Calu3 (cell line): Measurements from ENCODE around the gene CDC27. TPM values are rescaled to one million over a fixed set of nuclear protein-coding genes. Genes with fewer than 3 reads are reported as not detected.

Source experiments
- BruUV-seq: library from RNA; stranded (reverse); fragments of 400-500 nt; replicated peaks from 2 replicates; lab custom pipeline; 2021; lab: Mats Ljungman, UMichigan
- CTCF ChIA-PET: fragments of 300-600 bp; sonication (Branson Sonifier 250); formaldehyde crosslinking; loops from one replicate; lab custom pipeline; 2022; ENCODE audit warnings: antibody characterized with exemption; lab: Charles Lee
- DNase-seq: peaks from one replicate; pipeline ENCODE4 v3.0.0; 2022
- H3K27ac Mint-ChIP-seq: one replicate; pipeline ENCODE4 v1.8.0; 2022; ENCODE audit warnings: mixed read lengths; ENCODE audit not compliant: unreplicated experiment
- H3K27me3 Mint-ChIP-seq: one replicate; pipeline ENCODE4 v1.8.0; 2022; ENCODE audit warnings: mixed read lengths; ENCODE audit not compliant: unreplicated experiment
- H3K36me3 Mint-ChIP-seq: one replicate; pipeline ENCODE4 v1.8.0; 2022; ENCODE audit warnings: mild to moderate bottlenecking, moderate library complexity, mixed read lengths; ENCODE audit not compliant: insufficient read depth, unreplicated experiment
- H3K4me1 Mint-ChIP-seq: one replicate; pipeline ENCODE4 v1.8.0; 2022; ENCODE audit warnings: mild to moderate bottlenecking, low read depth, mixed read lengths; ENCODE audit not compliant: unreplicated experiment
- H3K4me3 Mint-ChIP-seq: one replicate; pipeline ENCODE4 v1.8.0; 2022; ENCODE audit warnings: mild to moderate bottlenecking, low read depth, moderate library complexity, mixed read lengths; ENCODE audit not compliant: unreplicated experiment
- H3K9me3 Mint-ChIP-seq: one replicate; pipeline ENCODE4 v1.8.0; 2022; ENCODE audit warnings: low read depth, mixed read lengths; ENCODE audit not compliant: unreplicated experiment
- intact Hi-C: fragments of 100-400 bp; cut with micrococcal nuclease; formaldehyde crosslinking; loops from one replicate; pipeline ENCODE4 v1.10.0; 2022; ENCODE audit not compliant: unreplicated experiment
- total RNA-seq: library from RNA; stranded (reverse); gene quantifications from 2 replicates; pipeline ENCODE4 v1.2.3, GENCODE V29; 2022
- TF ChIP-seq, protein P1 (sequence below): fragments of 200-600 bp; IDR thresholded peaks from one replicate; pipeline ENCODE4 v1.8.0; 2022; ENCODE audit warnings: antibody characterized with exemption; ENCODE audit not compliant: unreplicated experiment

CDC27 gene
- total RNA-seq, 1 experiment from 2014 or later, result 132 TPM

DNA sequence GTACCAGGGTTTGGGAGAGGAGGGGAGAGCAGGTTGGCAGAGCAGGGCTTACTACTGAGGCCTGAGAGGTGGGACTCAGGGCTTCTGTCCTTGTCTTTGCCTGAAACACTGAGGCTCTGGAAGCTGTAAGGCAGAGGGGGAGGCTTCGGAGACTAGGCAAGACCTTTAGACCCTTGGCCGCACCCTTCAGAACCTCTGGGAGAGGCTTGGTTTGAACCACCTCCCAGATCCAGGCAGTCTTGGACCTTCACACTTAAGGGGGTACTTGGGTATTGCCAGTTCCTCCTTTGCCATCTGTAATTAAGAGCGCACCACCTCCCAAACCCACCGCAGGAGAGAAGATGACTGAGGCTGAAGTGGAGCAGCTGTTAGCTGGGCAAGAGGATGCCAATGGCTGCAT, 33.0 kb upstream of the CDC27 start:
- H3K27ac Mint-ChIP-seq, result no peak overlapping the region

DNA sequence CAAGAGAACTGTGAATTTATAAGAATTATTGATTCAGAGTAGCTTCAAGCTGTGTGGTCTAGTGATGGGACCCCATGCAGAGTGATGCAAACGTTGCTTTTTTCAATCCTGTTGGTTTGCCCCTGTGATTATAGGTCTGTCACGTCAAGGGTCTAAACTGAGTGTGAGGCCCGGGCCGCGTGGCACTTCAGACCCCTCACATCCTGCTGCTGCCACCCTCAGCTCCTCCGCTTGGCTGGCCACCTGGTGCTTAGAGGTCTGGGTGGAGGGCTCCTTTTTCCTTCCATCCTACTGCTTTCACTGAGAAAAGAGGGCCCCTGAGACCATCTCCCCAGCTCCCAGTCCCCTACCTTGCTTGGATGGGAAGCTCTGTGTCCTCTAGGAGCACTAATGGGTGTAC, 32.1 kb upstream of the CDC27 start:
- peaks cover 2% of the 10 kb centered on the region for H3K9me3 Mint-ChIP-seq
- TF ChIP-seq, protein P1, sequence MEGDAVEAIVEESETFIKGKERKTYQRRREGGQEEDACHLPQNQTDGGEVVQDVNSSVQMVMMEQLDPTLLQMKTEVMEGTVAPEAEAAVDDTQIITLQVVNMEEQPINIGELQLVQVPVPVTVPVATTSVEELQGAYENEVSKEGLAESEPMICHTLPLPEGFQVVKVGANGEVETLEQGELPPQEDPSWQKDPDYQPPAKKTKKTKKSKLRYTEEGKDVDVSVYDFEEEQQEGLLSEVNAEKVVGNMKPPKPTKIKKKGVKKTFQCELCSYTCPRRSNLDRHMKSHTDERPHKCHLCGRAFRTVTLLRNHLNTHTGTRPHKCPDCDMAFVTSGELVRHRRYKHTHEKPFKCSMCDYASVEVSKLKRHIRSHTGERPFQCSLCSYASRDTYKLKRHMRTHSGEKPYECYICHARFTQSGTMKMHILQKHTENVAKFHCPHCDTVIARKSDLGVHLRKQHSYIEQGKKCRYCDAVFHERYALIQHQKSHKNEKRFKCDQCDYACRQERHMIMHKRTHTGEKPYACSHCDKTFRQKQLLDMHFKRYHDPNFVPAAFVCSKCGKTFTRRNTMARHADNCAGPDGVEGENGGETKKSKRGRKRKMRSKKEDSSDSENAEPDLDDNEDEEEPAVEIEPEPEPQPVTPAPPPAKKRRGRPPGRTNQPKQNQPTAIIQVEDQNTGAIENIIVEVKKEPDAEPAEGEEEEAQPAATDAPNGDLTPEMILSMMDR, result no peak
- intact Hi-C loops, result no loop called here
- no TSS peak for BruUV-seq
- H3K36me3 Mint-ChIP-seq, result no peaks in the 10 kb centered on the region
- no peak overlapping the region for H3K4me3 Mint-ChIP-seq
- H3K27ac Mint-ChIP-seq, result no peak overlapping the region
- H3K27me3 Mint-ChIP-seq, result no peaks in the 10 kb centered on the region
- CTCF ChIA-PET, result interaction anchor here (2.2 kb wide), 1 partner anchor 15 kb away, joined by 4 read pairs; no protein-coding TSS in a partner anchor
- H3K4me1 Mint-ChIP-seq, result peaks cover 39% of the 10 kb centered on the region
- DNase-seq, result no peak

More for the DNA sequence above, 33.0 kb upstream of the CDC27 start:
- TF ChIP-seq, protein P1, result no peak
- H3K36me3 Mint-ChIP-seq, result no peaks in the 10 kb centered on the region
- H3K27me3 Mint-ChIP-seq, result no peaks in the 10 kb centered on the region
- intact Hi-C loops, result no loop called here
- H3K9me3 Mint-ChIP-seq, result peaks cover 2% of the 10 kb centered on the region
- H3K4me3 Mint-ChIP-seq, result no peak overlapping the region
- BruUV-seq, result no TSS peak
- H3K4me1 Mint-ChIP-seq, result peaks cover 41% of the 10 kb centered on the region
- CTCF ChIA-PET, result interaction anchor here (0.5 kb wide), 1 partner anchor 87 kb away, joined by 8 read pairs; no protein-coding TSS in a partner anchor
- no peak for DNase-seq

DNA sequence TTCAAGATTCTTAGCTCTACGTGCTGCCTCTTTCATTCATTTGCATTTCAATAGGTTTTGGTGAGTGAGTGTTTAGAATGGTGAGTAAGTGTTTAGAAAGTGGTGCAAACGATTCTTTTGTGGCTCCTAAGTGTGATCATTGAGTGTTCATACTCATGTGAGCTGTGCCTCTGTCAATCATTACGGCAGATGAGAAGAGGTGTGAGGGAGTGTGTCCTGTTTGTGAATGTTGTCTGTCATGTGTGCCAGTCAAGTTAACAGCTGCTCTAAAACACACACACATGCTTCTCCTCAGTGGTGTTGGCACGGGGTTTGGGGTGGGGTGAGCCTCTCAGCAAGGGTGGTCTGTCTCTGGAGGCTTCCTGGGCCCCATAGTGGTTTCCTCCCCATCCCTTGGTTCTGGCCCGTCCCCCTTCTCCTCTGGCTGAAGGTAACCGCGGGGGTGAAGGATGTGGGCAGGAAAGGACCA, 31.5 kb upstream of the CDC27 start:
- DNase-seq, result no peak
- no peaks in the 10 kb centered on the region for H3K36me3 Mint-ChIP-seq
- intact Hi-C loops, result no loop called here
- TF ChIP-seq, protein P1, result no peak
- CTCF ChIA-PET, result interaction anchor here (2.2 kb wide), 1 partner anchor 14 kb away, joined by 4 read pairs; no protein-coding TSS in a partner anchor
- peaks cover 33% of the 10 kb centered on the region for H3K4me1 Mint-ChIP-seq
- BruUV-seq, result no TSS peak
- no peaks in the 10 kb centered on the region for H3K27me3 Mint-ChIP-seq
- no peak overlapping the region for H3K4me3 Mint-ChIP-seq
- H3K27ac Mint-ChIP-seq, result no peak overlapping the region
- H3K9me3 Mint-ChIP-seq, result peaks cover 2% of the 10 kb centered on the region

DNA sequence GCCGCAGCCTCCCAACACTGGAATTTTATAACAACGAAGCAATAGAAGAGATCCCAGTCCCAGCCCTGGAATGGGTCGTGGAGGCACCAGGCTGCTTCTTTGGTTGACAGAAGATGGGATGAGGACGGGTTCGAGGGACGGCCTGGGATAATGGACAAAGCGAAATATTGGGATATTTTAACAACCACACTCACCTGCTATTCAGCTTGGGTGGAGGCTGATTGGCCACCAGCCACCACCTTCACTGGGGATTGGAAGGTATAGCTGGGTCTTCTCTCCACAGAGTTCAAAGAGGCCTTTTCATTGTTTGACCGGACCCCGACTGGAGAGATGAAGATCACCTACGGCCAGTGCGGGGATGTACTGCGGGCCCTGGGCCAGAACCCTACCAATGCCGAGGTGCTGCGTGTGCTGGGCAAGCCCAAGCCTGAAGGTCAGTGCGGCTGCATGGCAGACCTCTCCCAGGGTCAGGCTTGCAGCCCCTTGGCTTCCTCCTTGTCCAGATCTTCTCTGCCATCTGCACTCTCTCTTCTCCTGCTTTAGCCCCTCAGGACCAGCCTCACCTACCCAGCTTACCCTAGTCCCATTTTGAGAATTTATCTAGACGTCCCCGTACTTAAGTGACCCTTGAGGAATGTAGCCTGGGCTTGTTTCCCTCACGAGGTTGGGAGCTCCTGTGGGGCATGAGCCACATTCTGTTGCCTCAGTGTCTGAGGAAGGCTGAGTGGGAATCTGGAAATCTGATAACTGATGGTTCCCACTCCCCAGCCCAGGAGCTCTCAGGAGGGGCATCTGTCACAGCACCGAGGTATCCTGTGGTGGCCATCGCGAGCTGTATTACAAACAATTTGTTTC, 30.8 kb upstream of the CDC27 start:
- peaks cover 26% of the 10 kb centered on the region for H3K4me1 Mint-ChIP-seq
- DNase-seq, result no peak
- H3K27ac Mint-ChIP-seq, result no peak overlapping the region
- H3K4me3 Mint-ChIP-seq, result no peak overlapping the region
- intact Hi-C loops, result no loop called here
- CTCF ChIA-PET, result interaction anchor here (0.6 to 2.2 kb wide), 3 partner anchors 14 to 874 kb away, joined by 3 to 4 read pairs (median 4); no protein-coding TSS in a partner anchor
- BruUV-seq, result no TSS peak
- no peaks in the 10 kb centered on the region for H3K27me3 Mint-ChIP-seq
- H3K9me3 Mint-ChIP-seq, result peaks cover 2% of the 10 kb centered on the region
- H3K36me3 Mint-ChIP-seq, result no peaks in the 10 kb centered on the region
- TF ChIP-seq, protein P1, result no peak
